GM12873 (cell line): ENCODE results near the gene AAR2.

Source experiments
- CTCF ChIP-seq: IDR thresholded peaks from 2 replicates; pipeline ENCODE4 v1.5.1; 2012; ENCODE audit warnings: low read depth, mild to moderate bottlenecking, moderate library complexity, low read length, control low read depth; ENCODE audit not compliant: insufficient read depth; ENCODE audit errors: missing control alignments

The AAR2 gene

GRCh38 chr20:36218380-36219064, 17.8 kb upstream of the AAR2 start:
- TF ChIP-seq CTCF = no peak

GRCh38 chr20:36219671-36220220, 16.5 kb upstream of the AAR2 start:
- TF ChIP-seq CTCF = no peak

GRCh38 chr20:36225666-36226065, 10.6 kb upstream of the AAR2 start:
- TF ChIP-seq CTCF = no peak

GRCh38 chr20:36228770-36229169, 7.5 kb upstream of the AAR2 start:
- no peak for TF ChIP-seq CTCF

GRCh38 chr20:36230019-36230418, 6.3 kb upstream of the AAR2 start:
- no peak for TF ChIP-seq CTCF

GRCh38 chr20:36231331-36231730, 4.9 kb upstream of the AAR2 start:
- TF ChIP-seq CTCF = no peak

GRCh38 chr20:36234771-36235320, 1.4 kb upstream of the AAR2 start:
- TF ChIP-seq CTCF = no peak
